GM19324 (cell line): Measurements from ENCODE around the gene ATXN7.

Source experiments
- ATAC-seq: cut with Tn5 transposase; IDR thresholded peaks from one replicate; pipeline ENCODE4 v1.9.1; 2021; ENCODE audit warnings: mild to moderate bottlenecking, moderate library complexity; ENCODE audit not compliant: unreplicated experiment, low FRiP score

The ATXN7 gene

DNA sequence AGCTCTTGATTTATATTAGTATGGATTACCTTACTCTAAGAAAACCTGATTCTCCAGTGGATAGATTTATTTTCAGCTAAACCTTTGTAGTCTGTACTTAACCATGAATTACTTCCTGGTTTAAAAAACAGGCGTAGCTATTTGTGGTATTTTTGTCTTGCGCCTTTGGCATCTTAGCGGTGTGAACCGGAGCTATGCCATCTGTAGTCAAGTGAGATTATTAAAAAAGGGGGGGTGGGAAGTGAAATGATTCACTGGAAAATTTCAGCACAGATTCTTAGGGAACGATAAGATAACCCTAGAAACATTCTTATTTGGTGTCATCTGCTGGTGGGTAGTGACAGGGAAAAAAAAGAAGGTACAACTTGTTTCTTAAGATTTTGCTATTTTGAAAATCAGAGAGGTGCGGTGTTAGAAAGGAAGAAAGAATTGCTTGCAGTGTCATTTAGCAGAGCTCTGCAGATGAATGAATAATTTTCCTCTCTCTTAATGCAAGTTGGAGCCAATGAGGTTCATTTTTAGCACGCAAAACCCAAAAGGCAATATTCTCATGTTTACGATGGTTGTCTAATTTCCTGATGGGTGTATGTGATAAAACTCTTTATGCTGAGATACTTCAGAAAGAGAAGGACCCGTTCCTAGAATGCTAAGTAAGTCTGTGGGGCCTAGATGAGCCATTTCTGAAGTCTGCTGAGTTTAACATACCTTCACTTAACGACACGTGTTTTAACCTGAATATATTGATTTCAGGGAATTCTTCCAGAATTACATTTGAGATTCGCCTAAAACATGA, 115.6 kb downstream of the ATXN7 start:
- no peak for ATAC-seq

DNA sequence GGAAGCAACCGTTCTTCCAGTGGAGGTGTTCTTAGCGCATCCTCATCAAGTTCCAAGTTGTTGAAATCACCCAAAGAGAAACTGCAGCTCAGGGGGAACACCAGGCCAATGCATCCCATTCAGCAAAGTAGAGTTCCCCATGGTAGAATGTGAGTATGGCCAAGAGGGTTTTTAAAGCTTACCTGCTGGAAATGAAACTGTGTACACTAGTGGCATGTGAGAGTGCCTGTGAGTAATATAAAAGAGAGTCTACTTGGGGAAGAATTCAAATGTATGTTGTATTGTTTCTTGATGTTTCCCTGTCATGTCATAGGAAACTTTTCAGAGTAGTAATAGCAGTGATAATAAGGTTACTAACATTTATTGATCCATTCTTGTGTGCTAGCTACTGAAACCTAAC, 116.4 kb downstream of the ATXN7 start:
- ATAC-seq = no peak

GRCh38 chr3:63980830-63981498, 117.3 kb downstream of the ATXN7 start:
- no peak for ATAC-seq

DNA sequence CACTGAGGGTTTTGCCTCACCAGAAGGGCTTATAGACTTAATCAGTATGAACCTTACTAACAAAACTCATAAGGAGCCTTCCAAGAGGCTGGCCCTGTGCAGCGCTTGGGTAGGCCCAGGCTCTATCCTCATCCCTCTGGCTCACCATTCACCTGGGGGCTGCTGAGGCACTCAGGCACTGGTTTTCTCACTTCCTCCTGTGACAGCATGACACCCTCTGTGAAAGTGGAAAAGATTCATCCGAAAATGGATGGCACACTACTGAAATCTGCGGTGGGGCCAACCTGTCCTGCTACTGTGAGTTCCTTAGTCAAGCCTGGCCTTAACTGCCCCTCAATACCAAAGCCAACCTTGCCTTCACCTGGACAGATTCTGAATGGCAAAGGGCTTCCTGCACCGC, 118.3 kb downstream of the ATXN7 start:
- ATAC-seq = no peak

- ATAC-seq = no peak
These were observed 120.7 kb downstream of the ATXN7 start for GRCh38 chr3:63984391-63984790.

DNA sequence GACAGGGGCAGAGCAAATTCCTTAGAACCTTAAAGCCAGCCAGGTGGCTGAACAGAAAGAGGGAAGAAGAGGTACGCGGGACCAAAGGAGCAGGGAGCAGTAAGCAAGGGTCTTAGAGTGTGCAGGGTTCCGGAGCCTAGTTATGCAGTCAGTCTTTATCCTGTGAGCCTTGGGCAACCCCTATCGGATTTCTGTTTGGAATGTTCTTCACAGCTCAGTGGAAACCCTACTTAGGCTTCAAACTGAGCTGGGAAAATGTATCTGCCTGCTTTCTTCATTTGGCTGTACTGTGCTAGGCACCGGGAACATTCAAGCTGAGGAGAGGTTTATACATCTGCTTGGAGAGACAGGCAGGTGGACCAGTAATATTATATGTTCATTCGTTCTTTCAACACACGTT, 122.5 kb downstream of the ATXN7 start:
- no peak for ATAC-seq

- ATAC-seq = no peak
These were observed 123.2 kb downstream of the ATXN7 start for GRCh38 chr3:63986831-63987230.

- ATAC-seq = no peak
These were observed 125.3 kb downstream of the ATXN7 start for GRCh38 chr3:63988943-63989342.

- no peak for ATAC-seq
These were observed 126.5 kb downstream of the ATXN7 start for GRCh38 chr3:63990204-63990603.

GRCh38 chr3:63990733-63991132, 127.1 kb downstream of the ATXN7 start:
- no peak for ATAC-seq

DNA sequence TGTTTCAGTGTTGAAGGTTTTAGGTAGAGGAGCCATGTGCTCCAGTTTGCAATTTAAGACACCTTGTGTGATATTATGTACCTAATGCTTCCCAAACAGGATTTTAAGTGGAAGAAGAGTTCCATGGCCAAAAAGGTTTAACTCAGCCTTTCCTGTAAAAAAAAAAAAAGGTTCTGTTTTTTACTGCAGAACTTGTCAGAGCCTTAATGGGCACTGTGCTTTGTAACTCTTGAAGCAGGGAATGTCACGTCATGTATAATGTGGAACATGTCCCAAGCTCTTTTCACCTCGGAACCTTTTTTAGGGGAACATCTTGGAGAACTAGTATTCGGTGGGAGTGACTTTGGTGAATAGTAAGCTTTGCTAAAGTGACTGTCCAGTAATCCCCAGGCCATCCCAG, 128.0 kb downstream of the ATXN7 start:
- no peak for ATAC-seq

DNA sequence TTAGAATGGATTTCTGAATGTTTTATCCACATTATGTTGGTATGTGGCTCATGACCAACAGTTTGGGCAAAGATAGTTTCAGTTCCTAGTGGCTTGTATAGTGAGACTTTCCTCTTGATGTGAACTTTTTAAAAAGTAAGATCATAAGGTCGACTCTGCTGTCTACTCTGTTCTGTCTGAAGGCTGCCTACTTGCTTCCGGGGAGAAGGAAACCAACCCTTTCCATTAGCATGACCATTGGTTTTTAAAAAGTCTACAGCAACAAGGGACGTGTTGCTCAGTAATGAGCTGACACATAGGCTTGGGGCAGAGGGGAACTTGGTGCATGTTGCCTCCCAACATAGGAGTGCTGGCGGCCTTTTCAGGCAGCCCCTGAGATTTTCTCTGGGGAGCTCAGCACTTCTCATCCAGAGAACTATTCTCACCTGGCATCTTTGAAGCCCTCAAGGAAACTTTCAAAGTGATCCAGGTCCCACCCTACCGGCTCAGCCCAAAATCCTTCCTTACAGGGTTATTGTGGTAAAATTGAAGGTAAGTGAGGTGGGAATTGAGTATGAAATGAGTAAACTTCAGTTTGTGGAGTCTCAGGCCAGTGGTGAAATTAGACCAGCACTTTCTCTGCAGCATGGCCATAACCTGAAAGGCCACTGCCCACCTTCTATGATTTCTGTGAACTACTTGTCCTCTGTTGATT, 129.0 kb downstream of the ATXN7 start:
- ATAC-seq = no peak

DNA sequence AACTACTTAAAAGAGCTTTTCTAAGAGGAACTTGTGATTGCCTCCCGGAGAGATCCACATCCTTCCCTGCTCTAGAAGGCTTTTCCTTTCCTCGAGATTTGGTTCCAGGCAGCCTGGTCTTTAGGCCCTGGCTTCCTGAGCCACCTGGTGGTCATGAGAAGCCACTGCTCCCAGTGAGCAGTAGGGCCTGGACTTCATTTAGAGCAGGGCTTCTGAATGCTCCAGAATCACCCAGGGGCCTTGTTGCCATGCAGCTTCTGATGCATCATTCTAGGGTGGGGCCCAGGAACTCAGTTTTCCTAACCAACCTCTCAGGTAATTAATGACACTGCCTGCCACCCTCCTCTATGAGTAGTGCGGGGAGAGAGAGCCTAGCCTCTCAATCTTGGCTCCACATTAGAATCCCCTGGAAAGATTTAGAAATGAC, 130.0 kb downstream of the ATXN7 start:
- ATAC-seq = peak; percentile 75

DNA sequence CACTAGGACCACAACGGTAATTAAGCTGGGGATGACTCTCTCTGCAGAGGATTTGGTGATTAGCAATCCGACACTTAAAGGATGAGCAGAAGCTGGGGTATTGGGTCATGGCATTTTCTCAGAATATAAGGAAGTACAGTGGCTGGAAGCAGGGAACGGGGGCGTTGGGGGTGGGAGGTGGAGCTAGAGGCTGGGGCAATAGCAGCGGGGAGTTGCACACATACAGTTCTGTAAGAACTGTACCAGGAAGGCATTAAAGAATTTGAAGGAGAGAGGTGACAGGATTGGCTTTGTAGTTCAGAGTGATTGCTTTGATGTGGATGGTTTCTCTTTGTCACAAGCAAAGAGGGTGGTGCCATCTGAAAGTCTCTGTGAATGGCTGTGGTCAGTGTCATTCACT, 131.4 kb downstream of the ATXN7 start:
- ATAC-seq = no peak

DNA sequence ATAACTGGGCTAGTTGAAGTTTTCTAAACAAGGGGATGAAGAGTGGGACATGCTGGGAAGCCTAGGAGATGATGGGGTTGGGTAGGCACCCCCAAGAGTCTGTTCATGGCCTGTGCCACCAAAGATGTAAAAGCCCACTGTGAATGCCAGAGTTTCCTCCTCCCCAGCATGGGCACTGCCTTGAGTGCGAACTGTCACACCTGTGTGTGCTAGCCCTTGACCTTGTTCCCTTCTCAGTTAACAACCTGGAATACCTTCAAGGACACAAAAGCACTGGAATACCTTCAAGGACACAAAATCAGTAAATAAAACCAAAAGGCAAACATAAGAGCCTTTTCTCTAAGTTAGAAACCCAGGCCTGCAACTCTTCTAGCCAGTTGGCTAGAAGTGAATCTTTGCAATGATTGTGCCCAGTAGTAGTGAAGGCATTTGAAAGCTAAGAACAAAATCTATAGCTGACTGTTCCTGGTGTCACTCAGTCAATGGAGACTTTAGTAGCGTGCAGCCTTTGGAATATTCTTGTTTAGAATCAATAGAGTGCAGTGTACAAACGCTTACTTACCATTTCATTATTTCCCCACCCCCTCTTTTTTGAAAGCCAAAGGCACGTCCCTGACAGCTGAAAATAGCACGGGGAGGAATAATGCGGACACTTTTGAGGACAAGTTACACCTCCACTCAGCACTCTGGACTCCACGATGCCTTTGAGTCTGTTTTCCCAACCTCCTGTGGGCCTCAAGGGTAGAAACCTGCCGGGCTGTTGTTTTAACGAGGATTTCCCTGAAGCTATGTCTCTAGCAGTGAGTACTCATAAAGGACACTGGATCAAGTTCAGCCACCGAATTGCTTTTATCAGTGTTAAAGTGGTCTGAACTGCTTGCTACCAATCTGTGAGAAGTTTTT, 135.4 kb downstream of the ATXN7 start:
- ATAC-seq = no peak

DNA sequence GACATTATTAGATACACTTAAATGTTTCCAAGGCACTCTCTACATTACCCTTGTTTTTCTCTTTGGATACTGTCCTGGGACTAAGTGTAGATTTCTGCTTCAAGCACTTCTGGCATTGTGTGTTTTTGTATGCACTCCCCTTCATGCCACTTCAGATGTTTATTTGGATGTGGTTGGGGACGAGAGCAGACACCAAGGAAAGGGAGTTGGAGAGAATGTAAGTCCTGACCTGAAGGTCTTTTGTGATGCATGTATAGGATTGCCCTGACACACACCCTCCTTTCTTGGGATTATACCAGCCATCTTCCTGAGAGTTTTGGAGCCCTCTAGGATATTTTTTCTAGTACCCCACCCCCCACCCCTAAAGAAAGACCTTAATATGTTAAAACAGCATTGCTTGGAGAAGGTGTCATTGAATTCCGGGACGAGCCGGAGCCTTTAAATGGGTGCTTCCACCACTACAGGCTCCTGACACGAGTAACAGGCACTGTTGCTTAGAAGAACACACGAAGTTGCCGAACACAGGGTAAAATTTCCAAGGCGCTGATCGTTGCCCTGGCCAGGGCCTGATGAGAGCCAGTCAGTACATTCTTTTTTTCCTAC, 136.9 kb downstream of the ATXN7 start:
- no peak for ATAC-seq

DNA sequence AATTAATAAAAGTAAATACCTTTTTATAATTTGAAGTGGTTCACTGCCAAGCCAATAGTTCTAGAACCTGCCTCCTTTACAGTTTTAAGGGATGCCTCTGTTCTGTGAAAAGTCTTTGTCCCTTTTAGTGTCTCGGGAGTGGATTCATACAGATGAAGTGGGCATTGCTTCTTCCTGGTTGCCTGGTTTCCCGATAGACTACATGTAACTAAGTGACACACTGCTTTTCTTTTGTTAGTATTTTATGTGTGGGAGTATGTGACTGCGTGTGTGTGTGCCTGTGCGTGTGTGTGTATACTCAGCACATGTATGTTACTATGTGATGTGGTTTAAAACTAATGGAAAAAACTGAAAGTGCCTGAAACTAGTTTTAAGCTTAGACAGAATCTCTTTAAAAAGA, 138.6 kb downstream of the ATXN7 start:
- ATAC-seq = no peak

DNA sequence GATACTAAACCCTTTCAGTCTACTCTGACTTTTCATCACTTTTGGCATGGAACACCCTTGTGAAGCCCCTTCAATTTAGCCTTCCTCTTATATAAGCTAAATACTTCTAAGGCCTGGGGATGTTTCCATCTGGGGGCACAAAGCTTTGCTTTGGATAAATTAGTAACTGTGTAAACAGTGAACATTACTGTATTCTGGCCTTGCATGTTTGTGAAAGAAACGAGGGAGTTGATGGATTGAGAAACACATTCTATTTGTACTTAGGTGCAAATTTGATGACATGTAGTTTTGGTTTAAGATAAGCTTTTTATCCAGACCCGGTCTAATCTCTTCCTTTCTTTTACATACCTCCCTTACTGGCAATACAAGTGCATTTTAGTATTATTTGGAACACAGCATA, 139.9 kb downstream of the ATXN7 start:
- ATAC-seq = no peak

DNA sequence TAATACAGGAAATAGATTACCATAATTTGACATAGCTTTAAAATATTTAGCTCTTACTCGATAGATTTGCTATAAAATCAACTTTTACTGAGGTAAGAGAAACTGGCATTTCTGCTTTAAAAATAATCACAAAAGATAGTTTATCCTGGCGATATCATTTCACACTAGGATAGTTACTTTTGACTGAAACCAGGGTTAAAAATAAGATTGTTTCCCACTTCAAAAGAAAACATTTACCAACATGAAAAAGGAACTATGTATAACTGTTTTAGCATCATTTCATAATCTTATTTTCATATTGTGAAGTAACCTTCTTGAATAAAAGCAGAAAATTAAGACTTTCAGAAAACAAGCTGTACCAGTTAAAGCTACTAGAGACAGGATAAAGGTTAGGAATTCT, 144.3 kb downstream of the ATXN7 start:
- no peak for ATAC-seq
